ENCODE data around the gene THEM5.

The THEM5 gene

DNA sequence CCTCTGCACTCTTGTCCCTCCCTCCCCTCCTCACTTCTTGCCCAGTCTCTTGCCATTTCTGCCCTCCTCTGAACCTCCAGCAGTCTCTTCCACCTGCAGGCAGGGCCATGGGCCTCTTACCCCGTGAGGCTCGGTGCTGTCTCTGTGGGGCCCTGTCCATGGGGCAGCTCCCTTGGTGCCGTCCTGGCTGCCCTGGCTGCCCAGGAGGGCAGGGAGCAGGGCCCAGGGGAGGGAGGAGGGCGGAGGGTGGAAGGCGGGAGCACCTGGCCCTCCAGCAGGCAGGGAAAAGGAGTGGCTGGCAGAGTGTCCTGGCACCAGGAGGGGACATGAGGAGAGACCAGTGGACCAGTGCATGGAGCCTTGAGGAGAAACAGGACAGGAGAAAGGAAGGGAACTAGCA lies 21.9 kb downstream of the THEM5 start, which contains the start of gene RORC:
Gene RORC, minus strand, starts transcription at position 198 of the 400 bp plus-strand sequence. Its CDS starts 38 bp downstream, at position 160.
- ATAC-seq = no peak
- TF ChIP-seq, protein P1, sequence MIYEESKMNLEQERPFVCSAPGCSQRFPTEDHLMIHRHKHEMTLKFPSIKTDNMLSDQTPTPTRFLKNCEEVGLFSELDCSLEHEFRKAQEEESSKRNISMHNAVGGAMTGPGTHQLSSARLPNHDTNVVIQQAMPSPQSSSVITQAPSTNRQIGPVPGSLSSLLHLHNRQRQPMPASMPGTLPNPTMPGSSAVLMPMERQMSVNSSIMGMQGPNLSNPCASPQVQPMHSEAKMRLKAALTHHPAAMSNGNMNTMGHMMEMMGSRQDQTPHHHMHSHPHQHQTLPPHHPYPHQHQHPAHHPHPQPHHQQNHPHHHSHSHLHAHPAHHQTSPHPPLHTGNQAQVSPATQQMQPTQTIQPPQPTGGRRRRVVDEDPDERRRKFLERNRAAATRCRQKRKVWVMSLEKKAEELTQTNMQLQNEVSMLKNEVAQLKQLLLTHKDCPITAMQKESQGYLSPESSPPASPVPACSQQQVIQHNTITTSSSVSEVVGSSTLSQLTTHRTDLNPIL (CRISPR knock-in tag; IDR thresholded peaks at IDR 0.05; ENCODE audit: low read depth) = no peak
- no peak for TF ChIP-seq ESRRG (CRISPR knock-in tag; IDR thresholded peaks at IDR 0.05)
- TF ChIP-seq, protein P2, sequence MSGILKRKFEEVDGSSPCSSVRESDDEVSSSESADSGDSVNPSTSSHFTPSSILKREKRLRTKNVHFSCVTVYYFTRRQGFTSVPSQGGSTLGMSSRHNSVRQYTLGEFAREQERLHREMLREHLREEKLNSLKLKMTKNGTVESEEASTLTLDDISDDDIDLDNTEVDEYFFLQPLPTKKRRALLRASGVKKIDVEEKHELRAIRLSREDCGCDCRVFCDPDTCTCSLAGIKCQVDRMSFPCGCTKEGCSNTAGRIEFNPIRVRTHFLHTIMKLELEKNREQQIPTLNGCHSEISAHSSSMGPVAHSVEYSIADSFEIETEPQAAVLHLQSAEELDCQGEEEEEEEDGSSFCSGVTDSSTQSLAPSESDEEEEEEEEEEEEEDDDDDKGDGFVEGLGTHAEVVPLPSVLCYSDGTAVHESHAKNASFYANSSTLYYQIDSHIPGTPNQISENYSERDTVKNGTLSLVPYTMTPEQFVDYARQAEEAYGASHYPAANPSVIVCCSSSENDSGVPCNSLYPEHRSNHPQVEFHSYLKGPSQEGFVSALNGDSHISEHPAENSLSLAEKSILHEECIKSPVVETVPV (CRISPR knock-in tag; IDR thresholded peaks at IDR 0.05) = no peak
- TF ChIP-seq ZFP3 (CRISPR knock-in tag; IDR thresholded peaks at IDR 0.05) = no peak
- no peak for TF ChIP-seq ZNF70 (CRISPR knock-in tag; IDR thresholded peaks at IDR 0.05)
- no peak for TF ChIP-seq OSR1 (CRISPR knock-in tag; IDR thresholded peaks at IDR 0.05)
- no peak for TF ChIP-seq BACH2 (CRISPR knock-in tag; IDR thresholded peaks at IDR 0.05; ENCODE audit: borderline replicate concordance)
- TF ChIP-seq TCF4 (CRISPR knock-in tag; IDR thresholded peaks at IDR 0.05; ENCODE audit: borderline replicate concordance) = no peak
- TF ChIP-seq, protein P3, sequence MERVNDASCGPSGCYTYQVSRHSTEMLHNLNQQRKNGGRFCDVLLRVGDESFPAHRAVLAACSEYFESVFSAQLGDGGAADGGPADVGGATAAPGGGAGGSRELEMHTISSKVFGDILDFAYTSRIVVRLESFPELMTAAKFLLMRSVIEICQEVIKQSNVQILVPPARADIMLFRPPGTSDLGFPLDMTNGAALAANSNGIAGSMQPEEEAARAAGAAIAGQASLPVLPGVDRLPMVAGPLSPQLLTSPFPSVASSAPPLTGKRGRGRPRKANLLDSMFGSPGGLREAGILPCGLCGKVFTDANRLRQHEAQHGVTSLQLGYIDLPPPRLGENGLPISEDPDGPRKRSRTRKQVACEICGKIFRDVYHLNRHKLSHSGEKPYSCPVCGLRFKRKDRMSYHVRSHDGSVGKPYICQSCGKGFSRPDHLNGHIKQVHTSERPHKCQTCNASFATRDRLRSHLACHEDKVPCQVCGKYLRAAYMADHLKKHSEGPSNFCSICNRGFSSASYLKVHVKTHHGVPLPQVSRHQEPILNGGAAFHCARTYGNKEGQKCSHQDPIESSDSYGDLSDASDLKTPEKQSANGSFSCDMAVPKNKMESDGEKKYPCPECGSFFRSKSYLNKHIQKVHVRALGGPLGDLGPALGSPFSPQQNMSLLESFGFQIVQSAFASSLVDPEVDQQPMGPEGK (CRISPR knock-in tag; IDR thresholded peaks at IDR 0.05; ENCODE audit: borderline replicate concordance) = no peak
- TF ChIP-seq, protein P4, sequence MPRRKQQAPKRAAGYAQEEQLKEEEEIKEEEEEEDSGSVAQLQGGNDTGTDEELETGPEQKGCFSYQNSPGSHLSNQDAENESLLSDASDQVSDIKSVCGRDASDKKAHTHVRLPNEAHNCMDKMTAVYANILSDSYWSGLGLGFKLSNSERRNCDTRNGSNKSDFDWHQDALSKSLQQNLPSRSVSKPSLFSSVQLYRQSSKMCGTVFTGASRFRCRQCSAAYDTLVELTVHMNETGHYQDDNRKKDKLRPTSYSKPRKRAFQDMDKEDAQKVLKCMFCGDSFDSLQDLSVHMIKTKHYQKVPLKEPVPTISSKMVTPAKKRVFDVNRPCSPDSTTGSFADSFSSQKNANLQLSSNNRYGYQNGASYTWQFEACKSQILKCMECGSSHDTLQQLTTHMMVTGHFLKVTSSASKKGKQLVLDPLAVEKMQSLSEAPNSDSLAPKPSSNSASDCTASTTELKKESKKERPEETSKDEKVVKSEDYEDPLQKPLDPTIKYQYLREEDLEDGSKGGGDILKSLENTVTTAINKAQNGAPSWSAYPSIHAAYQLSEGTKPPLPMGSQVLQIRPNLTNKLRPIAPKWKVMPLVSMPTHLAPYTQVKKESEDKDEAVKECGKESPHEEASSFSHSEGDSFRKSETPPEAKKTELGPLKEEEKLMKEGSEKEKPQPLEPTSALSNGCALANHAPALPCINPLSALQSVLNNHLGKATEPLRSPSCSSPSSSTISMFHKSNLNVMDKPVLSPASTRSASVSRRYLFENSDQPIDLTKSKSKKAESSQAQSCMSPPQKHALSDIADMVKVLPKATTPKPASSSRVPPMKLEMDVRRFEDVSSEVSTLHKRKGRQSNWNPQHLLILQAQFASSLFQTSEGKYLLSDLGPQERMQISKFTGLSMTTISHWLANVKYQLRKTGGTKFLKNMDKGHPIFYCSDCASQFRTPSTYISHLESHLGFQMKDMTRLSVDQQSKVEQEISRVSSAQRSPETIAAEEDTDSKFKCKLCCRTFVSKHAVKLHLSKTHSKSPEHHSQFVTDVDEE (CRISPR knock-in tag; IDR thresholded peaks at IDR 0.05) = no peak
- TF ChIP-seq ISL1 (CRISPR knock-in tag; IDR thresholded peaks at IDR 0.05) = no peak
- TF ChIP-seq TOX (CRISPR knock-in tag; IDR thresholded peaks at IDR 0.05; ENCODE audit: borderline replicate concordance) = no peak
- TF ChIP-seq ZC3H10 (CRISPR knock-in tag; IDR thresholded peaks at IDR 0.05) = no peak
- no peak for TF ChIP-seq SNAI2 (CRISPR knock-in tag; IDR thresholded peaks at IDR 0.05)
- TF ChIP-seq ZNF565 (CRISPR knock-in tag; conservative IDR thresholded peaks at IDR 0.05; ENCODE audit: low read depth) = no peak

DNA sequence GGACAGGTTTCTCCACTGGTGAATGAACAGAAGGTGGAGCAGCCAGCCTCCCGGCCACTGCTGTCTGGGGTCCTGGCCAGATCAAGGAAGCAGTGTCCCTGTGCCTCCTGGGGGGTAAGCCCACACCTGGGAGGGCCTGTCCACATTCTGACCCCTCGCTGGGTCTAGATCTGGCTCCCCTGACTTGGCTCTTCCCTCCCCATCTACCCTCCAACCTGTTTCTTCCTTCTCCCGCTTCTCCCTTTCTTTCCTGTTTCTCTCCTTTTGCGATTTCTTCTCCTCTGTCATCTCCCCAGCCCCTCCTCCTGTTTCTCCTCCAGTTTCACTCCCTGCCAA lies 22.3 kb downstream of the THEM5 start:
- ATAC-seq = no peak
- TF ChIP-seq, protein P3 (CRISPR knock-in tag; IDR thresholded peaks at IDR 0.05; ENCODE audit: borderline replicate concordance) = no peak
- TF ChIP-seq ZFP3 (CRISPR knock-in tag; IDR thresholded peaks at IDR 0.05) = no peak
- no peak for TF ChIP-seq CSDC2 (CRISPR knock-in tag; IDR thresholded peaks at IDR 0.05)
- no peak for TF ChIP-seq RARB (CRISPR knock-in tag; IDR thresholded peaks at IDR 0.05)
- TF ChIP-seq ISL1 (CRISPR knock-in tag; IDR thresholded peaks at IDR 0.05) = no peak
- TF ChIP-seq ZNF565 (CRISPR knock-in tag; conservative IDR thresholded peaks at IDR 0.05; ENCODE audit: low read depth) = no peak
- no peak for TF ChIP-seq OSR1 (CRISPR knock-in tag; IDR thresholded peaks at IDR 0.05)
- TF ChIP-seq, protein P2 (CRISPR knock-in tag; IDR thresholded peaks at IDR 0.05) = no peak

DNA sequence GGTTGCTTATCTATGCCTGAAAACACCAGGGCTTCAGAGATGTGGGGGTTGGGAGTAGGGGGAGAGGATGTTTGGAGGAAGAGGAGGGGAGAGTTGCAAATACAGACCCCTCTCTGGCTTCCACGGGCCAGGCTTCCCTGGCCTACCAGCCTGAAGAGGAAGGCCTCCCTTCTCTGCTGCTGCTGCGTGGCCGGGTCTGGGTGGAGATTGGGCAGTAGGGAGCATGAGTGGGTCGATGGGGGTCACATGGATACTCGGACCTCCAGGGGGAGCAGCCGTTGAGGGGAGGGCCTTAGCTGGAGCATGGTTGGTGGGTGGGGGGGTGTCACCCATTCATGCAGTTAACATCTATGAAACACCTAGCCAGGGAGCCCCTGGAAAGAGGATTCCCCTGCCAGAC lies 23.5 kb downstream of the THEM5 start:
- ATAC-seq = no peak
- TF ChIP-seq ZNF565 (CRISPR knock-in tag; conservative IDR thresholded peaks at IDR 0.05; ENCODE audit: low read depth) = no peak
- TF ChIP-seq, protein P1 (CRISPR knock-in tag; IDR thresholded peaks at IDR 0.05; ENCODE audit: low read depth) = no peak
- no peak for TF ChIP-seq ARNTL (CRISPR knock-in tag; IDR thresholded peaks at IDR 0.05; ENCODE audit: borderline replicate concordance, low read depth)
- no peak for TF ChIP-seq ISL1 (CRISPR knock-in tag; IDR thresholded peaks at IDR 0.05)
- TF ChIP-seq ZFP3 (CRISPR knock-in tag; IDR thresholded peaks at IDR 0.05) = no peak
- no peak for TF ChIP-seq ZFP30 (CRISPR knock-in tag; IDR thresholded peaks at IDR 0.05)
- TF ChIP-seq TOX (CRISPR knock-in tag; IDR thresholded peaks at IDR 0.05; ENCODE audit: borderline replicate concordance) = no peak
- TF ChIP-seq, protein P3 (CRISPR knock-in tag; IDR thresholded peaks at IDR 0.05; ENCODE audit: borderline replicate concordance) = no peak
- TF ChIP-seq BACH2 (CRISPR knock-in tag; IDR thresholded peaks at IDR 0.05; ENCODE audit: borderline replicate concordance) = no peak
- no peak for TF ChIP-seq RARB (CRISPR knock-in tag; IDR thresholded peaks at IDR 0.05)
- TF ChIP-seq ZC3H10 (CRISPR knock-in tag; IDR thresholded peaks at IDR 0.05) = no peak
- no peak for TF ChIP-seq TCF4 (CRISPR knock-in tag; IDR thresholded peaks at IDR 0.05; ENCODE audit: borderline replicate concordance)
